Stomach smooth muscle (tissue), 2 donors: Measurements from ENCODE around the gene CAMKK1.

Source experiments
- H3K27ac ChIP-seq: one replicate; pipeline ENCODE4 v1.7.0; 2013; ENCODE audit warnings: mild to moderate bottlenecking, low read length, inconsistent platforms
- H3K27me3 ChIP-seq, 2 donors: one replicate each; pipeline ENCODE4 v1.7.0; 2013; ENCODE audit warnings: low read length in 2 of 2; ENCODE audit not compliant: insufficient read depth in 2 of 2, control insufficient read depth in 1 of 2
- H3K36me3 ChIP-seq, 2 donors: one replicate each; pipeline ENCODE4 v1.7.0; 2013; ENCODE audit warnings: low read length in 2 of 2; ENCODE audit not compliant: control insufficient read depth in 2 of 2, insufficient read depth in 2 of 2
- H3K4me1 ChIP-seq: one replicate; pipeline ENCODE4 v1.7.0; 2013; ENCODE audit warnings: low read length; ENCODE audit not compliant: control insufficient read depth, insufficient read depth
- H3K4me3 ChIP-seq, 2 donors: one replicate each; pipeline ENCODE4 v1.7.0; 2013; ENCODE audit warnings: low read length in 2 of 2
- H3K9ac ChIP-seq, 2 donors: one replicate each; pipeline ENCODE4 v1.7.0; 2013; ENCODE audit warnings: low read length in 2 of 2, mild to moderate bottlenecking in 1 of 2
- H3K9me3 ChIP-seq, 2 donors: one replicate each; pipeline ENCODE4 v1.7.0; 2013; ENCODE audit warnings: low read length in 2 of 2; ENCODE audit not compliant: control insufficient read depth in 2 of 2
- donor health status: healthy.
- donor health status: Pancreatic carcinoma.

Gene CAMKK1

DNA sequence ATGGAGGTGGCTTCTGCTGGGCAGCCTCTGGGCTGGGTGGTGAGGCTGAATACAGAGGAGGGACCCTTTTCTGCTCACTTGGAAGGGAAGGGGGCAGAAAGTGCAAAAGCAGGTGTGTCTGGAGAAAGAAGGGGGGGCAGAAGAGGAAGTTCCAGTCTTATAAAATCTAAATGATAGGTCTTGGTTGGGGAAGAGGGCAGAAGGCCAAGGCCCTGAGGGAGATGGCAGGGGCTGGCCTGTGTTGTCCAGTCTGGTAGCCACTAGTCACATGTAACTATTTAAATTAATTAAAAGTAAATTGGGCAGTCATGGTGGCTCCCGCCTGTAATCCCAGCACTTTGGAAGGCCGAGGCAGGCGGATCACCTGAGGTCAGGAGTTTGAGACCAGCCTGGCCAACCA, 2.5 kb upstream of the CAMKK1 start:
- peaks cover 39% of the 10 kb centered on the region for H3K4me1 ChIP-seq
- H3K4me3 ChIP-seq: no peak overlapping the region
- H3K9ac ChIP-seq: no peak overlapping the region
- H3K27ac ChIP-seq: no peak overlapping the region
- H3K27me3 ChIP-seq: no peaks in the 10 kb centered on the region
- H3K36me3 ChIP-seq: no peaks in the 10 kb centered on the region
- no peaks in the 10 kb centered on the region for H3K9me3 ChIP-seq

DNA sequence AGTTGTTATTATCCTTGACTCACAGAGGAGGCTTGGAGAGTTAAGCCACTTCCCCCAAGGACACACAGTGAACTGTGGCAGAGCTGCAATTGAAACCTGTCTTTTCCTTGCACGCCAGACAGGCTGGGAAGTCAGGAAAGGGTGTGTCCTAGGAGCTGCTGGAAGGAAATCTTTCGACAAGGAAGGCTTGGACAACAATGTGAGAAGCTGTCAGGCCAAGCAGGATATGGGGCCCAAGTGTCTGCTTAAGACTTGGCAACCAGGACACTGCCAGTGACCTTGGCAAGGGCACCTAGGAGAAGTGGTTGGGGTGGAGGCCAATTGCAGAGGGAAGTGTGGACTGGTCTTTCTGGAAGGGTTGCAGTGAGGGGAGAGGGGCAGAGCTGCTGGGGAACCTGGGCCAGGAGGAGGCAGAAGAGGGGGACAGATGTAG, 2.1 kb upstream of the CAMKK1 start:
- H3K4me1 ChIP-seq: peaks cover 44% of the 10 kb centered on the region
- no peaks in the 10 kb centered on the region for H3K9me3 ChIP-seq
- H3K36me3 ChIP-seq: no peaks in the 10 kb centered on the region
- H3K27me3 ChIP-seq: no peaks in the 10 kb centered on the region
- no peak overlapping the region for H3K4me3 ChIP-seq
- H3K9ac ChIP-seq: no peak overlapping the region
- no peak overlapping the region for H3K27ac ChIP-seq

DNA sequence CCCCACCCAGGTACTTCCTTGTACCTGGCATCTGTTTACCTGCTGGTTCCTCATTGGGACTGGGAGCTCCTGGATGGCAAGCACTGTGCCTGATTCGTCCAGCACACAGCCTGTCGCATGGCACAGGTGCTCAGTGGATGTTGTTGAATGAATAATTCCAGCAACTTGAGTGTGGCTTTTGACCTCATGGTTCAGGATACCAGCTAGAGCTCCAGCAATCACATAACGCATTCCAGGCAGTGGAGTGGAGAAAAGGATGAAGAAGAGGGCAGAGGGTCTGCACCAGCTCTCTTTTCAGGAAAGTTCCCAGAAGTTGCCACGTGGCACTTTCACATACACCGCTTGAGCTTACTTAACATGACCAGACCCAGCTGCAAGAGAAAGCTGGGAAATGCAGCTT, 1.3 kb upstream of the CAMKK1 start:
- no peaks in the 10 kb centered on the region for H3K27me3 ChIP-seq
- no peaks in the 10 kb centered on the region for H3K36me3 ChIP-seq
- no peak overlapping the region for H3K4me3 ChIP-seq
- H3K9ac ChIP-seq: no peak overlapping the region
- H3K27ac ChIP-seq: no peak overlapping the region
- no peaks in the 10 kb centered on the region for H3K9me3 ChIP-seq
- H3K4me1 ChIP-seq: peaks cover 51% of the 10 kb centered on the region

DNA sequence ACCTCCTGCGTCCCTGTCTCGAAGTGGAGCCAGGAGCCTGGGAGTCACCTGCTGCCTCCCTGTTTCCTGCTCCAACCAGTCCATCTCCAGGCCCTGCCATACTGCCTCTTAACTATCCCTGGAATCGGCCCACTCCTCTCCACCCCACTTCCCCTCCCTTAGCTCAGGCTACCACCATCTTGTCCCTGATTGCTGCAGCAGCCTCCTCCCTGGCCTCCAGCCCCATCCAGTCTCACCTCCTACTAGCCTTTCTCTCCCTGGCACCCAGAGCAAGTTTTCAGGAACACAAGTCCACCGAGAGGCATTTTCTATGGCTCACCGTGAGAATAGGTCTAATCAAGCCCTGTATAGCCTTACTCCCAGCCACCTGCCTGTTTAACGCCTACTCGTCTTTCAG, 865 bp upstream of the CAMKK1 start:
- Histone ChIP-seq H3K4me1 (peaks cover 56% of the 10 kb centered on the region), H3K4me3 (peak overlapping the region; percentile 67 to 75), H3K36me3 (no peaks in the 10 kb centered on the region), H3K9me3 (no peaks in the 10 kb centered on the region), H3K9ac (peak overlapping the region; percentile 69 to 78), H3K27ac (peak overlapping the region; percentile 70), H3K27me3 (no peaks in the 10 kb centered on the region)

DNA sequence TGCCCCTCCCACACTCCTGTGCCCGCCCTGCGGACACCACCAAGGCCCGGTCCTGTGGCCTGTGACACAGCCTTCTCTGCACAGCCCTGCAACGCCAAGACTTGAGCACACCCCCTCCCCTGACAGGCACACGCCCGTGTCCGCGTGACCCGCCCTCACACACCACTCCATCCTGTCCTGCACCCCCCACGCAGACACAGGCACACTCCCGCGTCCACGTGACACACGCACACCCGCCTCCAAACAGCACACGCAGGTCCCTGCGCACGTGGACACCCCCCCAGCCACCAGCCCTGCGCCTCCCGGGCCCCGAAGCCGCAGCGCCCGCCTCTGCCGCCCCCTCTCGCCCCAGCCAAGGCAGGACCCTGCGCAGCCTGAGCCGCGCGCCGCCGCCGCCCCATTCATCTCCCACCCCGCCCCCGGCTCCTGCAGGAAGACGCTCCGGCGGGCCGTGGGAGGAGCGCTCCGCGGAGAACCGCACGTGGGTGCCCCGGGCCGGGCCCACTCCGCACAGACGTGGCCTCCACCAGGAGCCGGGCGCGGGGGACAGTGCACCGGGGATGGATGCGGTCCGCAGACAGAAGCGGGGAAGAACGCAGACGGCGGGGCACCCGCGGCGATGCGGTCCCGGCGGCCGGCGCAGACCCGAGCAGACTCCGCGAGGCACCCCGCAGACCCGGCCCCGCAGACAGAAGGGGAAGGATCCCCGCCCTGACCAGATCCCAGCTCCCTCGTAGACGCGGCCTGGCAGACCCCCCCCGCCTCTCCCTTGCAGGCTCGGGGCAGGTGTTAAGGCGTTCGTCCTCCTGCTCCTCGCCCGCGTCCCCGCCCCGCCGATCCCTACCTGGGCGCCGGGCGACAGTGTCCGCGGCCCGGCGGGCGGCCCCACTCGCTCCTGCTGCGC, 506 bp downstream of the CAMKK1 start:
- H3K27ac ChIP-seq: peak overlapping the region; percentile 94
- H3K9ac ChIP-seq: peak overlapping the region in 1 of 2 donors; percentile 15
- no peaks in the 10 kb centered on the region for H3K36me3 ChIP-seq
- H3K27me3 ChIP-seq: no peaks in the 10 kb centered on the region
- no peaks in the 10 kb centered on the region for H3K9me3 ChIP-seq
- H3K4me3 ChIP-seq: peak overlapping the region; percentile 60 to 75
- peaks cover 69% of the 10 kb centered on the region for H3K4me1 ChIP-seq

DNA sequence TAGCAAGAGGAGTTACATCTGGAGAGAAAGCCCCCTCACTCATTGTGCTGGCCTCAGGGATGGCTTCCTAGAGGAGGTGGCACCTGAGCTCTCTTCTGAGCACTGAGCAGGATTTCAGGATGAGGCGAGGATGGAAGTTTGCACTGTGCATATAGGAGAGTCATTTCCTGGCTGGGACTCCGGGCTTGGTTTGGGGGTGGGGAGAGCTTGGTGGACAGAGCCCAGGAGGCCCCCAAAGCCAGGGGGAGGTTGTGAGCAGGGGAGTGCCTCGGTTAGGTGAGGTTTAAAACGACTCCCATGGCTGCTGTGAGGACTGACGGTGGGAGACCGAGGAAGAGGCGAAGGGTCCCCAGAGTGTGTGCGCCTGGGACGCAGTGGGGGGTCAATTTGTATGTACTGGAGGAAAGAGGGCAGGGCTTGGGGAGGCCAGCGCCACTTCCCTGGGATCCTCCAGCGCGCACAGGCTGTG, 1.2 kb downstream of the CAMKK1 start:
- no peaks in the 10 kb centered on the region for H3K9me3 ChIP-seq
- peak overlapping the region; percentile 60 to 75 for H3K4me3 ChIP-seq
- H3K27ac ChIP-seq: peak overlapping the region; percentile 94
- H3K9ac ChIP-seq: peak overlapping the region; percentile 6 to 29
- H3K4me1 ChIP-seq: peaks cover 75% of the 10 kb centered on the region
- H3K36me3 ChIP-seq: no peaks in the 10 kb centered on the region
- H3K27me3 ChIP-seq: no peaks in the 10 kb centered on the region

DNA sequence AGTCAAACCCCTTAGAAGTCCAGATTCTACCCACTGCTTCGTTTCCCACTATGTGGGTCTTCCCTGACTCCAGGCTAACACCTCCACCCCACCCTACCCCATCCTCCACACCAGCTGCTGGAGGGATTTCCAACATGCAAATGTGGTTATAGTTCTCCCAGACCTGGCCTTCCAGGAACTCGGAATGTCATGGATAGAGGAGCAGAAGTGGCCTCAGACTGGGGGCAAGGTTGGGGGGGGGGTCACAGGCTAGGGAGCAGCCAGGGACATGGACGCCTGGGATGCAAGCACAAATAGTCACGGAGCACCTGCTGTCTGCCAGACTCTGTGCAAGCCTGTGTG, 2.0 kb downstream of the CAMKK1 start:
- H3K9me3 ChIP-seq: no peaks in the 10 kb centered on the region
- H3K4me3 ChIP-seq: peak overlapping the region in 1 of 2 donors; percentile 55
- peaks cover 70% of the 10 kb centered on the region for H3K4me1 ChIP-seq
- H3K27me3 ChIP-seq: no peaks in the 10 kb centered on the region
- H3K9ac ChIP-seq: peak overlapping the region in 1 of 2 donors; percentile 65
- peak overlapping the region; percentile 94 for H3K27ac ChIP-seq
- H3K36me3 ChIP-seq: no peaks in the 10 kb centered on the region

DNA sequence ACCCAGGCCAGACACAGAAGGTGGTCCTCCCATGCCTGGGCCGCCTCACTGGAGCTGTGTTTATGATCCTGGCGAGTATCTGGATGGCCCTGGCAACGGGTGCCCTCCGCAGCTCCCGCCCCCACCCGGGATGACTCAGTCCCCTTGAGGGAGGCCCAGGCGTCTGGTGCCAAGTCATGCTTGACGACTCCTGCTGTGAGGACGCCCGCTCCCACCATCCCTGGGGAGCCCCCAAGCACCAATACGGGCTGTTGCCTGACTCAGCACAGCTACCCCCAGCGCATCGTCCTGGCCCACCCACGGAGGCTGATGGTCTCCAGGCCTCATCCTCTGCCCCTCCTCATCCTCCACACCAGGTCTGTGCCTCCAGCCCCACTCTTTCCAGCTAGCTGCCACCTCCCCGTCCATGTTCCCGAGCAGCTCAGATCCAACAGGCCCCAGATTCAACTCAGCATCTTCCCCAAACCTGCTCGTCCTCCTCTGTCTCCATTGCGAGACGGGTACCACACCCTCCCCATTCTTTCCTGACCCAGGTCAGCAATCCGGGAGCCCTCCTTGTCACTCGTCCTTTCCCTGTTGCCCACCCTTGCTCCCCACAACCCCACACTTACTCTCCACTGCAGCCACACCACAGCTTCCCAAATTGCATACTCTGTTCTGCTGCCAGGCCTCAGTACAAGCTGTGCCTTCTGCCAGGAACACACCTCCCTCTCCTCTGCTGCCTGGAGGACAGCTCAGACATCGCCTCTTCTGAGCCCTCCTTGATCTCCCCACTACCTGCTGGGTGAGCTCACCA, 2.6 kb downstream of the CAMKK1 start:
- Histone ChIP-seq H3K4me1 (peaks cover 70% of the 10 kb centered on the region), H3K4me3 (peak overlapping the region; percentile 32 to 55), H3K27me3 (no peaks in the 10 kb centered on the region), H3K27ac (peak overlapping the region; percentile 94), H3K36me3 (peaks cover 0 to 2% of the 10 kb centered on the region in 2 donors), H3K9me3 (no peaks in the 10 kb centered on the region), H3K9ac (peak overlapping the region; percentile 62 to 65)

DNA sequence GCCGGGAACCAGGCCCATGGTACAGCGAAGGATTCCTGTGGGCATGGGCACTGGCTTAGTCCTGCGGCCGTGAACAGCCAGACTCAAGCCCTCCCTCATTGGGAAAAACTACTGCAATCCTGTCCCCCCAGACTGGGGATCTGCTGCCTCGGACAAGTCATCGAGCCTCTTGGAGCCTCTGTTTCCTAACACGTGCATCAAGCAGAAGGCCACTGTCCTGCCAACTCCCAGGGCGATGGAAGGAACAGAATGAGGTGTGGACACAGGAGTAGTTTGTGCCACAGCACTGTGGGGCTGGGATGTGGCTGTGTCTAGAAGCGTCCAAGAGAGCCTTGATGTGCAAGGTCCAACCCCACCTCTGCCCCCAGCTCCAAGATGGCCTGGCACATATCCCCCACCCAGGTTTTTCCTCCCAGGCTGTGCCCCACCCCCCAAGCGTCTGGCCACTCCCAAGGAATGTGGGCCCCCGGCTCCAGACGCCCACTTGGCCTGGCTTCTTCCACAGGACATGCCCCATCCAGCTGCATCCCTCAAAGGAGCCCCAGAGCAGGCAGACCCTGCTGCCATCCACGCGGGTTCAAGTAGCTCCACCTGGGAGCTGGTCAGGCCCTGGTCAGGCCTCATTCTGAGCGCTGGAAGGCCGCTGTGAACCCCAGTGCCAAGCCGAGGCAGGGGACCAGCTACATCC, 3.4 kb downstream of the CAMKK1 start:
- peak overlapping the region; percentile 94 for H3K27ac ChIP-seq
- no peaks in the 10 kb centered on the region for H3K9me3 ChIP-seq
- peaks cover 70% of the 10 kb centered on the region for H3K4me1 ChIP-seq
- no peaks in the 10 kb centered on the region for H3K27me3 ChIP-seq
- H3K4me3 ChIP-seq: peak overlapping the region; percentile 9 to 55
- peaks cover 8 to 9% of the 10 kb centered on the region in 2 donors for H3K36me3 ChIP-seq
- H3K9ac ChIP-seq: peak overlapping the region; percentile 60 to 65

DNA sequence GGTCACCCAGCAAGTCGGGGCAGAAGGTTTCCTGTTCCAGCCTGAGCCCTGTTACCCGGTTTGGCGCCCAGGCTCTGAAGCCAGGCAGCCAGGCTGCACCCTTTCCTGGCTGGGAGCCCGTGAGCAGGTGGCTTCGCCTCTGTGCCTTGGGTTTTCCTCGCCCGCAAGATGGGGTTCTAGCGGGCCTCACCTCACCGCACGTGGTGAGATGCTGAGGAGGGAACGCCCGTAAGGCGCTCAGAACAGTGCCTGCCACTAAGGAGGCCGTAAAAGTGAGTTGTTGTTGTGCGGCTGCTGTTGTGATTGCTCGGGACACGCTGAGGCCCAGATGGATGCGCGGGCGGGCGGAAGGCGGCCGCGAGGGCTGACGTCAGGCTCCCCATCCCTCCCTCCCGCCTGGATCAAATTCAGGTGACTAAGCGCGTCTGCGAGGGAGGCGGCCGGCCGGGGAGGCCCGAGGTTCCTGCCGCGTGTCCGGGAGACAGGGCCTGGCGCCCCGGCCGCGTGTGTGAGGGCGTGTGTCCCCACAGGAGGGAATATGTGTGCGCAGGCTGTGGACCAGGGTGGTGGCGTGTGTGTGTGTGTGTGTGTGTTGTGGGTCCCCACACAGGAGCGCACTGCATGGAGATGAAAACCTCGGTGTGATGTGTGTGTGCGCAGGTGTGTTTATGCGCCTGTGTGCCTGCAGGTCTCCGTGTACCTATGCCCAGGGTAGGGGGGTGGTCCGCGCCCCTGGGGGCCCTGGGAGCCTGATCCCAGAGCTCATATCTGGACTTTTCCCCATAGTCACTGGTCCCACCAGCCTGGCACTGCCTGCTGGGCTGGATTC, 4.3 kb downstream of the CAMKK1 start:
- peaks cover 16 to 17% of the 10 kb centered on the region in 2 donors for H3K36me3 ChIP-seq
- no peaks in the 10 kb centered on the region for H3K27me3 ChIP-seq
- peak overlapping the region; percentile 9 to 52 for H3K4me3 ChIP-seq
- peak overlapping the region; percentile 94 for H3K27ac ChIP-seq
- peaks cover 62% of the 10 kb centered on the region for H3K4me1 ChIP-seq
- peak overlapping the region; percentile 65 to 69 for H3K9ac ChIP-seq
- H3K9me3 ChIP-seq: no peaks in the 10 kb centered on the region
